GM06990 (cell line): ENCODE results near the gene FBH1.

ENCODE experiments used
- DNase-seq: peaks from one replicate; pipeline ENCODE4 v3.0.0-alpha.2; 2011; ENCODE audit not compliant: insufficient read length; ENCODE audit errors: extremely low read depth
- H3K27me3 ChIP-seq: replicated peaks from 2 replicates; pipeline ENCODE4 v1.6.0; 2011; ENCODE audit warnings: low read length; ENCODE audit not compliant: control insufficient read depth, insufficient read depth
- H3K36me3 ChIP-seq: 2 replicates; pipeline ENCODE4 v1.5.1; 2011; ENCODE audit warnings: low read length; ENCODE audit not compliant: control insufficient read depth, insufficient read depth
- H3K4me3 ChIP-seq: replicated peaks from 2 replicates; pipeline ENCODE4 v1.5.1; 2011; ENCODE audit warnings: low read depth, mild to moderate bottlenecking, control low read depth, low read length
- TF ChIP-seq, protein P1 (sequence below): IDR thresholded peaks from 2 replicates; pipeline ENCODE4 v1.5.1; 2011; ENCODE audit warnings: low read length, control low read depth, mild to moderate bottlenecking, inconsistent platforms; ENCODE audit not compliant: insufficient read depth, poor library complexity, severe bottlenecking

FBH1 gene

DNA sequence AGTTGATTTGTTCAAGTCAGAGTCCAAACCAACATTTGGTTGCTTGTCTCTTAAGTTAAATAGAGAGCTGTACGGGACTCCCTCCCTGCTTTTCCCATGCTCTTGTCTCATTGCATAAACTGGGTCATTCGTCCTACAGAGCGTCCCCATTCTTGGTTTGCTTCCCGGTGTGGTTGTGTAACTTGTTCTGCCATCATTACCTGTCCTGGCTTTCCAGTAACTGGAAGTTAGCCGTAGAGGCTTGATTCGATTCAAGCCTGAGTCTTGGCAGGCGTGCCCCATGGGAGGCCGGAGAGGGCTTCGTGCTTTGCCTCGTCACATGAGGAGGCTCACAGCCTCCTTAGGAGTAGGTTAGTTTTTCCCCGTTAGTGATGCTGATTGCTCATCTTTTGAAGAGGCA is 40.2 kb downstream of the FBH1 start:
- no peak overlapping the region for H3K4me3 ChIP-seq
- peaks cover 25% of the 10 kb centered on the region for H3K36me3 ChIP-seq
- TF ChIP-seq, protein P1, sequence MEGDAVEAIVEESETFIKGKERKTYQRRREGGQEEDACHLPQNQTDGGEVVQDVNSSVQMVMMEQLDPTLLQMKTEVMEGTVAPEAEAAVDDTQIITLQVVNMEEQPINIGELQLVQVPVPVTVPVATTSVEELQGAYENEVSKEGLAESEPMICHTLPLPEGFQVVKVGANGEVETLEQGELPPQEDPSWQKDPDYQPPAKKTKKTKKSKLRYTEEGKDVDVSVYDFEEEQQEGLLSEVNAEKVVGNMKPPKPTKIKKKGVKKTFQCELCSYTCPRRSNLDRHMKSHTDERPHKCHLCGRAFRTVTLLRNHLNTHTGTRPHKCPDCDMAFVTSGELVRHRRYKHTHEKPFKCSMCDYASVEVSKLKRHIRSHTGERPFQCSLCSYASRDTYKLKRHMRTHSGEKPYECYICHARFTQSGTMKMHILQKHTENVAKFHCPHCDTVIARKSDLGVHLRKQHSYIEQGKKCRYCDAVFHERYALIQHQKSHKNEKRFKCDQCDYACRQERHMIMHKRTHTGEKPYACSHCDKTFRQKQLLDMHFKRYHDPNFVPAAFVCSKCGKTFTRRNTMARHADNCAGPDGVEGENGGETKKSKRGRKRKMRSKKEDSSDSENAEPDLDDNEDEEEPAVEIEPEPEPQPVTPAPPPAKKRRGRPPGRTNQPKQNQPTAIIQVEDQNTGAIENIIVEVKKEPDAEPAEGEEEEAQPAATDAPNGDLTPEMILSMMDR: no peak
- H3K27me3 ChIP-seq: no peaks in the 10 kb centered on the region
- no peak for DNase-seq

DNA sequence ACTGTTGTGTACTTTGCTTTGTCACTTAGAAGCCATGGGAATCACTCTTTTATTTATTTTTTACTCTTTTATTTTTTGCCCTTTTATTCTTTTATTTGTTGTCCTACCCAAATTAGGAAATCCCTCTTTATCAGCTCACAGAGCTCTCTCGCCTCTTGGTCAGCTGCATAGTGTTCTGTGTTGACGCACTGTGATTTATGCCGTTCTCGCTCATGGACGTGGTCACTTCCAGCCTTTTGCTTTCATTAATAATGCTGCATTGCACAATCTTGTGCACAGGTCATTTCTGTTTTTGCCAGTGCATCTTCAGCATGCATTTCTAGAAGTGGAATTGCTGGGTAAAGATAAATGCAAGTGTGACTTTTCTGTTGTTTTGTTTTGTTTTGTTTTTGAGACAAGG is 42.3 kb downstream of the FBH1 start:
- peaks cover 28% of the 10 kb centered on the region for H3K36me3 ChIP-seq
- TF ChIP-seq, protein P1: no peak
- H3K4me3 ChIP-seq: no peak overlapping the region
- no peaks in the 10 kb centered on the region for H3K27me3 ChIP-seq
- DNase-seq: no peak

DNA sequence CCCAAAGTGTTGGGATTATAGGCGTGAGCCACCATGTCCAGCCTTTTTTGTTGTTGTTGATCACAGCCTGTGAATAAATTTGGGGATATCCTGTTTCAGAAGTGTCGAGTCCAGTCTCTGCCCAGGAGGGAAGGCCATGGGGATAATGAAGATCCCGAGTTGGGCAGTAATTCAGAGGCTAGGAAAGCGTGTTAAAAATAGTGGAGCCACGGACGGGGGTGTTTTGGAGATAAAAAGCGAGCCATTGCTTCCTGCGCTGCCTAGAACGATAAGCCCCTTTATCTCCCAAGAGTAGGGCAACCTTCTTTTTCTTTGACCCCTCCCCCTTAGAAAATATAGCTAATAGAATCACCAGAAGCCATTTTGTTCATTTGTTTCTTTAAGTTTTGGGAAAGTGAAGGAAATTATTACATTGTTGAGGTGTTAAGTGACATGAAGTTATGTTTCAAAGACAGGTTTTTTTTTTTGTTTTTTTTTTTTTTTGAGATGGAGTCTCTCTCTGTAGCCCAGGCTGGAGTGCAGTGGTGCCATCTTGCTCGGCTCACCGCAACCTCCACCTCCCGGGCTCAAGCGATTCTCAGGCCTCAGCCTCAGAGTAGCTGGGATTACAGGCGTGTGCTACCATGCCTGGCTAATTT is 44.0 kb downstream of the FBH1 start:
- no peaks in the 10 kb centered on the region for H3K27me3 ChIP-seq
- no peak overlapping the region for H3K4me3 ChIP-seq
- TF ChIP-seq, protein P1: no peak
- peaks cover 30% of the 10 kb centered on the region for H3K36me3 ChIP-seq
- DNase-seq: no peak

DNA sequence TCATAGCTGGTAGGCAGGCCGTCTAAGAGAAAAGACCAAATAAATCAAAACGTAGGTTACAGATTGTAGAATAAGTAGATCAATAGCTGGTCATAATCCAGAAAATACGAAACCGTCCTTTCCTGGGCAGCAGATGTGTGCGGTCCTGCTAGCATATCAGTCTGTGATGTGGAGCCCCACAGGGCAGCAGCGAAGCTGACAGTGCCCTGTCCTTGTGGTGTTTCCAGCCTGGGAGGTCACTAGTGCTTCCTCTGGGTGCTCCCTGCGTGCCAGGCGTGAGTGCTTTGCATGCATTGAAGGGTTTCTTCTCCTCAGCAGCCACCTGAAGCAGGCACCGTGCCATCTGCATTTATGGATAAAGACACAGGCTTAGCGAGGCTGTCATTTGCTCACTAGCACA is 45.6 kb downstream of the FBH1 start:
- Histone ChIP-seq H3K36me3 (peaks cover 25% of the 10 kb centered on the region), H3K4me3 (no peak overlapping the region), H3K27me3 (no peaks in the 10 kb centered on the region)
- TF ChIP-seq, protein P1: no peak
- no peak for DNase-seq

DNA sequence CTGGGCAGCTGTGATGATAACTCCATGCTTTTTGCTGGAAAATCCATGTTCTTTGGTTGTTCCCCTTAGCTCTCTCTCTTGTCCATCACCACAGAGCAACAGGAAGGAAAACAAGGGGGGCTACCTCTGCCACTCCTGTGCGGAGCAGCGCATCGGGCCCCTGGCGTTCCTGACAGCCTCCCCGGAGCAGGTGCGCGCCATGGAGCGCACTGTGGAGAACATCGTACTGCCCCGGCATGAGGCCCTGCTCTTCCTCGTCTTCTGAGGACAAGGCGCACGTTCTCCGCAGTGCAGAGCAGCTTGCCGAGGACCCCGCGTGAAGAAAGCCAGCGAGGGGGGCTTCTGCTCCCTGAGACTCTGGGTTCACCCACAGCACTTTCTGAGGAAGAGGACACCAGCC is 47.0 kb downstream of the FBH1 start:
- DNase-seq: no peak
- TF ChIP-seq, protein P1: no peak
- no peaks in the 10 kb centered on the region for H3K27me3 ChIP-seq
- peaks cover 24% of the 10 kb centered on the region for H3K36me3 ChIP-seq
- no peak overlapping the region for H3K4me3 ChIP-seq

DNA sequence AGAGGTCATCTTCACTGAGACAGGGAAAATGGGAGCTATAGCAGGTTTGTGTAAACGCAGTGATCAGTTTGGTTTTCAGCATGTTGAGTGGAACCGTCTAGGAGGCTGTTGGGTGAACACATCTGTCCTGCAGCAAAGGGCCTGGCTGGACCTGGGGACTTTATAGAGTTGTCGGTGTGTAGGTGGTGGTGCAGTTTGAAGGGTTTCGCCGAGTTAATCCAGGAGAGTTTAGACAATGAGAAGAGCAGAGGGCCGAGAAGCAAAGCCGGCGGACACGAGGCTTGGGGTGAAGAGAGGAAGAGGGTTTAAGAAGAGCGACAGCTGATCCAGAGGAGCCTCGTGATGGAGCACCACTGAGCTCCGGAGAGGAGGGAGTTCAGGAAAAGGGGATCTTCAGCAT is 48.2 kb downstream of the FBH1 start:
- DNase-seq: no peak
- no peak overlapping the region for H3K4me3 ChIP-seq
- no peaks in the 10 kb centered on the region for H3K27me3 ChIP-seq
- H3K36me3 ChIP-seq: peaks cover 22% of the 10 kb centered on the region
- TF ChIP-seq, protein P1: no peak
